ENCODE data around the gene PTPN1. TPM values are rescaled to one million over a fixed set of nuclear protein-coding genes. Genes with fewer than 3 reads are reported as not detected.

Gene PTPN1
- total and polyA plus RNA-seq, 10 of the 15 experiments (the other 5 are each of a cell fraction or from before 2014, with no cell fraction given), result 15.9 to 74.7 (median 43.9) TPM

DNA sequence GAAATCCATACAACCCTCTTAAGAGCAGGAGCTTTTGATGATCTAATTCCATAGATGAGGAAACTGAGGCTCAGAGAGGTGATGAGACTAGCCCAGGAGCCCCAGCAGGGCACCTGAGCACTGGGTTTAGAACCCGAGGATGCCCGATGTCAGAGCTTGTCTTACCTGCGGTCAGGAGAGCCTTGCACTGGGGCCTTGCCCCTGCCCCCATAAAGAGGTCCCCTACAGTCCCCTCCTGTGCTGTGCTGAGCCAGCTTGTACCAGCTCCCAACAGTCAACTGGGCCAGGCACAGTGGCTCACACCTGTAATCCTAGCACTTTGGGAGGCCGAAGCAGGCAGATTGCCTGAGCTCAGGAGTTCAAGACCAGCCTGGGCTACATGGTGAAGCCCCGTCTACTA is 122.5 kb downstream of the PTPN1 start:
- in situ Hi-C loops (cut with MboI), result no loop called here
- FAIRE-seq, result no peak
- Histone ChIP-seq H4K20me1 (ENCODE audit: control insufficient read depth, insufficient read depth) (no peaks in the 10 kb centered on the region), H3K4me2 (ENCODE audit: control insufficient read depth, insufficient read depth) (no peak overlapping the region), H3K27ac (ENCODE audit: control insufficient read depth, insufficient read depth) (no peak overlapping the region), H3K9ac (ENCODE audit: control insufficient read depth, insufficient read depth, low read length) (no peak overlapping the region), H3K4me3 (no peak overlapping the region), H3K4me1 (ENCODE audit: control insufficient read depth, insufficient read depth, low read length) (no peaks in the 10 kb centered on the region), H3K36me3 (ENCODE audit: control insufficient read depth in 2 of 2, insufficient read depth in 2 of 2, low read length in 1 of 2) (no peaks in the 10 kb centered on the region), H3K27me3 (replicated peaks in 1 of 2; ENCODE audit: control insufficient read depth in 2 of 2, insufficient read depth in 2 of 2, low read length in 1 of 2) (no peaks in the 10 kb centered on the region; a peak in 2 of 4 replicates), H2AFZ (ENCODE audit: control insufficient read depth, low read depth, low read length) (no peak overlapping the region), H3K9me3 (replicated peaks; ENCODE audit: control insufficient read depth, insufficient read depth, low read length) (no peaks in the 10 kb centered on the region), H3K79me2 (ENCODE audit: control insufficient read depth, insufficient read depth, low read length) (no peaks in the 10 kb centered on the region)
- intact Hi-C loops (cut with micrococcal nuclease; ENCODE audit: unreplicated experiment), result no loop called here
- BruUV-seq (replicated peaks), result no TSS peak
- POLR2A ChIA-PET, result no interaction called here
- RAD21 ChIA-PET (ENCODE audit: unreplicated experiment), result no interaction called here
- SMC1A ChIA-PET (ENCODE audit: uncharacterized antibody, unreplicated experiment), result interaction anchor here (0.6 to 0.8 kb wide), 2 partner anchors 234 to 434 kb away, joined by 3 to 4 read pairs; no protein-coding TSS in a partner anchor
- 38% methylated on average over 5 of the region's 5 CpGs for WGBS (ENCODE audit: insufficient coverage, insufficient replicate concordance, low lambda C conversion rate, missing lambda C conversion rate)
- no peak for ATAC-seq
- no peak for DNase-seq (ENCODE audit: low read depth, low spot score)
- TF ChIP-seq, protein P1, sequence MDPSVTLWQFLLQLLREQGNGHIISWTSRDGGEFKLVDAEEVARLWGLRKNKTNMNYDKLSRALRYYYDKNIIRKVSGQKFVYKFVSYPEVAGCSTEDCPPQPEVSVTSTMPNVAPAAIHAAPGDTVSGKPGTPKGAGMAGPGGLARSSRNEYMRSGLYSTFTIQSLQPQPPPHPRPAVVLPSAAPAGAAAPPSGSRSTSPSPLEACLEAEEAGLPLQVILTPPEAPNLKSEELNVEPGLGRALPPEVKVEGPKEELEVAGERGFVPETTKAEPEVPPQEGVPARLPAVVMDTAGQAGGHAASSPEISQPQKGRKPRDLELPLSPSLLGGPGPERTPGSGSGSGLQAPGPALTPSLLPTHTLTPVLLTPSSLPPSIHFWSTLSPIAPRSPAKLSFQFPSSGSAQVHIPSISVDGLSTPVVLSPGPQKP (IDR thresholded peaks at IDR 0.05; ENCODE audit: low read depth, low read length), result no peak
- no peak for TF ChIP-seq NFYB (IDR thresholded peaks at IDR 0.05; ENCODE audit: insufficient read depth, low read depth, low read length)
- TF ChIP-seq, protein P2, sequence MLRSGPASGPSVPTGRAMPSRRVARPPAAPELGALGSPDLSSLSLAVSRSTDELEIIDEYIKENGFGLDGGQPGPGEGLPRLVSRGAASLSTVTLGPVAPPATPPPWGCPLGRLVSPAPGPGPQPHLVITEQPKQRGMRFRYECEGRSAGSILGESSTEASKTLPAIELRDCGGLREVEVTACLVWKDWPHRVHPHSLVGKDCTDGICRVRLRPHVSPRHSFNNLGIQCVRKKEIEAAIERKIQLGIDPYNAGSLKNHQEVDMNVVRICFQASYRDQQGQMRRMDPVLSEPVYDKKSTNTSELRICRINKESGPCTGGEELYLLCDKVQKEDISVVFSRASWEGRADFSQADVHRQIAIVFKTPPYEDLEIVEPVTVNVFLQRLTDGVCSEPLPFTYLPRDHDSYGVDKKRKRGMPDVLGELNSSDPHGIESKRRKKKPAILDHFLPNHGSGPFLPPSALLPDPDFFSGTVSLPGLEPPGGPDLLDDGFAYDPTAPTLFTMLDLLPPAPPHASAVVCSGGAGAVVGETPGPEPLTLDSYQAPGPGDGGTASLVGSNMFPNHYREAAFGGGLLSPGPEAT (IDR thresholded peaks at IDR 0.05; ENCODE audit: low read depth), result no peak
- TF ChIP-seq TCF7 (IDR thresholded peaks at IDR 0.05; ENCODE audit: borderline replicate concordance), result no peak
- no peak for TF ChIP-seq SREBF2 (IDR thresholded peaks at IDR 0.05; ENCODE audit: low read length)
- TF ChIP-seq CREB1 (IDR thresholded peaks at IDR 0.05; ENCODE audit: low read depth), result no peak
- no peak for TF ChIP-seq WRNIP1 (IDR thresholded peaks at IDR 0.05; ENCODE audit: borderline replicate concordance, low read depth, low read length)
- no peak for TF ChIP-seq ZNF384 (IDR thresholded peaks at IDR 0.05; ENCODE audit: borderline replicate concordance, low read depth, low read length)
- TF ChIP-seq ATF7 (IDR thresholded peaks at IDR 0.05; ENCODE audit: low read depth), result no peak
- TF ChIP-seq, protein P3, sequence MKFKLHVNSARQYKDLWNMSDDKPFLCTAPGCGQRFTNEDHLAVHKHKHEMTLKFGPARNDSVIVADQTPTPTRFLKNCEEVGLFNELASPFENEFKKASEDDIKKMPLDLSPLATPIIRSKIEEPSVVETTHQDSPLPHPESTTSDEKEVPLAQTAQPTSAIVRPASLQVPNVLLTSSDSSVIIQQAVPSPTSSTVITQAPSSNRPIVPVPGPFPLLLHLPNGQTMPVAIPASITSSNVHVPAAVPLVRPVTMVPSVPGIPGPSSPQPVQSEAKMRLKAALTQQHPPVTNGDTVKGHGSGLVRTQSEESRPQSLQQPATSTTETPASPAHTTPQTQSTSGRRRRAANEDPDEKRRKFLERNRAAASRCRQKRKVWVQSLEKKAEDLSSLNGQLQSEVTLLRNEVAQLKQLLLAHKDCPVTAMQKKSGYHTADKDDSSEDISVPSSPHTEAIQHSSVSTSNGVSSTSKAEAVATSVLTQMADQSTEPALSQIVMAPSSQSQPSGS (IDR thresholded peaks at IDR 0.05; ENCODE audit: low read length), result no peak
- no peak for TF ChIP-seq FOS (IDR thresholded peaks at IDR 0.05; ENCODE audit: borderline replicate concordance, extremely low read depth, insufficient read length)
- no peak for TF ChIP-seq LARP7 (IDR thresholded peaks at IDR 0.05)
- TF ChIP-seq, protein P4, sequence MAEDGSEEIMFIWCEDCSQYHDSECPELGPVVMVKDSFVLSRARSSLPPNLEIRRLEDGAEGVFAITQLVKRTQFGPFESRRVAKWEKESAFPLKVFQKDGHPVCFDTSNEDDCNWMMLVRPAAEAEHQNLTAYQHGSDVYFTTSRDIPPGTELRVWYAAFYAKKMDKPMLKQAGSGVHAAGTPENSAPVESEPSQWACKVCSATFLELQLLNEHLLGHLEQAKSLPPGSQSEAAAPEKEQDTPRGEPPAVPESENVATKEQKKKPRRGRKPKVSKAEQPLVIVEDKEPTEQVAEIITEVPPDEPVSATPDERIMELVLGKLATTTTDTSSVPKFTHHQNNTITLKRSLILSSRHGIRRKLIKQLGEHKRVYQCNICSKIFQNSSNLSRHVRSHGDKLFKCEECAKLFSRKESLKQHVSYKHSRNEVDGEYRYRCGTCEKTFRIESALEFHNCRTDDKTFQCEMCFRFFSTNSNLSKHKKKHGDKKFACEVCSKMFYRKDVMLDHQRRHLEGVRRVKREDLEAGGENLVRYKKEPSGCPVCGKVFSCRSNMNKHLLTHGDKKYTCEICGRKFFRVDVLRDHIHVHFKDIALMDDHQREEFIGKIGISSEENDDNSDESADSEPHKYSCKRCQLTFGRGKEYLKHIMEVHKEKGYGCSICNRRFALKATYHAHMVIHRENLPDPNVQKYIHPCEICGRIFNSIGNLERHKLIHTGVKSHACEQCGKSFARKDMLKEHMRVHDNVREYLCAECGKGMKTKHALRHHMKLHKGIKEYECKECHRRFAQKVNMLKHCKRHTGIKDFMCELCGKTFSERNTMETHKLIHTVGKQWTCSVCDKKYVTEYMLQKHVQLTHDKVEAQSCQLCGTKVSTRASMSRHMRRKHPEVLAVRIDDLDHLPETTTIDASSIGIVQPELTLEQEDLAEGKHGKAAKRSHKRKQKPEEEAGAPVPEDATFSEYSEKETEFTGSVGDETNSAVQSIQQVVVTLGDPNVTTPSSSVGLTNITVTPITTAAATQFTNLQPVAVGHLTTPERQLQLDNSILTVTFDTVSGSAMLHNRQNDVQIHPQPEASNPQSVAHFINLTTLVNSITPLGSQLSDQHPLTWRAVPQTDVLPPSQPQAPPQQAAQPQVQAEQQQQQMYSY (CRISPR knock-in tag; IDR thresholded peaks at IDR 0.05), result no peak
- CTCF ChIA-PET, result interaction anchor here (1.5 kb wide), 1 partner anchor 117 kb away, joined by 4 read pairs; no protein-coding TSS in a partner anchor

Data from GM12878 (cell line).